Heart right ventricle (tissue), 16 donors: ENCODE data around the gene IRX5. TPM values are rescaled to one million over a fixed set of nuclear protein-coding genes. Genes with fewer than 3 reads are reported as not detected.

ENCODE experiments used
- ATAC-seq, 8 donors: fragments of 200-7000 bp; cut with Tn5 transposase; one replicate each; pipeline ENCODE4 v1.9.1; 2020; ENCODE audit warnings: mild to moderate bottlenecking in 8 of 8, moderate library complexity in 8 of 8, moderate number of reproducible peaks in 1 of 8
- DNase-seq, 2 donors: peaks; one replicate each; pipeline ENCODE4 v3.0.0-alpha.2; 2020
- H3K27ac ChIP-seq, 10 donors: fragments of 200-600 bp; sonication (generic) in 2 of 10; one replicate each; pipeline versions ENCODE4 v1.5.0 to v1.8.0; 2020 to 2022; ENCODE audit warnings: mild to moderate bottlenecking in 3 of 10
- H3K27me3 ChIP-seq, 7 donors: fragments of 200-600 bp; one replicate each; pipeline ENCODE4 v1.8.0; 2021 to 2022; ENCODE audit warnings: mild to moderate bottlenecking in 2 of 7
- H3K36me3 ChIP-seq, 9 donors: fragments of 200-600 bp; sonication (generic) in 1 of 9; one replicate each; pipeline versions ENCODE4 v1.5.0 to v1.8.0; 2020 to 2022; ENCODE audit warnings: mild to moderate bottlenecking in 2 of 9
- H3K4me1 ChIP-seq, 9 donors: fragments of 200-600 bp; sonication (generic) in 1 of 9; one replicate each; pipeline versions ENCODE4 v1.5.0 to v1.8.0; 2020 to 2022; ENCODE audit warnings: mild to moderate bottlenecking in 4 of 9
- H3K4me3 ChIP-seq, 10 donors: fragments of 200-600 bp; sonication (generic) in 2 of 10; one replicate each; pipeline versions ENCODE4 v1.5.0 to v1.8.0; 2020 to 2022; ENCODE audit warnings: mild to moderate bottlenecking in 7 of 10, moderate library complexity in 2 of 10
- H3K9me3 ChIP-seq, 11 donors: fragments of 200-600 bp in 10 of 11; sonication (generic) in 2 of 11; one replicate each; pipeline versions ENCODE4 v1.5.0 to v1.8.0; 2013 to 2022; ENCODE audit warnings: mild to moderate bottlenecking in 2 of 11, control low read depth in 1 of 11, moderate library complexity in 1 of 11
- CTCF ChIP-seq, 9 donors: fragments of 200-600 bp; sonication (generic) in 2 of 9; IDR thresholded peaks; one replicate each; pipeline versions ENCODE4 v1.5.0 to v1.8.0; 2021 to 2022; ENCODE audit warnings: antibody characterized with exemption in 9 of 9, mild to moderate bottlenecking in 5 of 9, moderate library complexity in 1 of 9
- WGBS, 2 donors: extraction: QIAGEN DNeasy Blood & Tissue Kit; methylation state at CpG; one replicate each; pipeline ENCODE4 v1.1.7; 2013; ENCODE audit warnings: inconsistent platforms in 1 of 2; 5-methylcytosine and 5-hydroxymethylcytosine counted together
- intact Hi-C, 10 donors: fragments of 100-400 bp; cut with DNase I; formaldehyde crosslinking; loops; one replicate each; pipeline versions ENCODE4 v1.11.1 to v1.14.2; 2022
- polyA plus RNA-seq, 2 donors: library from polyadenylated mRNA; stranded (reverse); fragments of 200-250 nt; gene quantifications; one replicate each; pipeline ENCODE4 v1.2.3, GENCODE V29; 2013
- total RNA-seq, 10 donors: library from RNA; stranded (reverse); fragmentation: NEBNext Ultra II Directional in 3 of 10; extraction: Animal tissue kit (Norgen Biotek cat#: 25700) in 3 of 10; gene quantifications; one replicate each; pipeline versions ENCODE4 v1.2.1 to v1.2.4, GENCODE V29; 2021 to 2023
- donor health status: Arrhythmogenic right ventricular cardiomyopathy.
- donor health status: ischemic (EF 13 %, LVEDD 7.1; RV severe dilation, severe dysfunction).
- donor health status: healthy with polysubstance abuse.
- donor health status: DM: no; HTN: yes; CAD: no.
- donor health status: DM: no; HTN: no; CAD: no.
- donor health status: ischemic (EF 25% LVEDD 6.9; RV normal size, moderate dysfunction).
- donor health status: ischemic (EF 25% LVEDD 5.7; RV mildly dilated, moderate dysfunction).
- donor health status: healthy.
- donor health status: DM: yes; HTN: yes; CAD: no.
- donor health status: Ischemic cardiomyopathy.
- donor health status: ischemic (EF 35%, LVEDD 5.7; RV mildly dilated, moderate dysfunction).
- donor health status: nonischemic (EF 11% LVEDD 7.7; RV severe dilation, severe dysfunction).
- donor health status: DM: yes; HTN: yes; CAD: no.
- donor health status: PGD.
- donor health status: ischemic (EF 29% LVEDD 5.4; RV normal size, mild dysfunction).
- donor health status: nonischemic (EF 23%, LVEDD 6.1; RV moderate dilation, normal function).

IRX5 gene
- total and polyA plus RNA-seq, 12 donors = 3.7 to 39.8 (median 22.9) TPM

GRCh38 chr16:54934481-54935265 lies 4.0 kb downstream of the IRX5 start:
- intact Hi-C loops = loop anchor here in 9 of 10 donors (5.0 to 10.0 kb wide), 12 partner anchors 300 to 1160 kb away; partner anchors contain the start of genes IRX3 (in 4 of the 9) and IRX6 (in 3 of the 9)
- Histone ChIP-seq H3K9me3 (no peaks in the 10 kb centered on the region), H3K4me3 (peak overlapping the region; percentile 4 to 90 (median 72)), H3K4me1 (peaks cover 3 to 61% (median 53%) of the 10 kb centered on the region in 9 donors), H3K27ac (peak overlapping the region in 8 of 10 donors; percentile 19 to 96 (median 88)), H3K36me3 (peaks cover 0 to 14% (median 0%) of the 10 kb centered on the region in 9 donors), H3K27me3 (peaks cover 0 to 100% (median 77%) of the 10 kb centered on the region in 7 donors)
- peak in 4 of 9 donors; percentile 8 to 43 (median 33) for TF ChIP-seq CTCF (IDR thresholded peaks at IDR 0.05)
- whole genome bisulfite sequencing, 2 donors = 36 to 40% methylated on average over 30 of the region's 30 CpGs
- ATAC-seq = peak in 3 of 8 donors; percentile 7 to 25 (median 16)
- DNase-seq = peak in 1 of 2 donors; percentile 42

GRCh38 chr16:54935266-54935968 lies 4.8 kb downstream of the IRX5 start:
- Histone ChIP-seq H3K9me3 (no peaks in the 10 kb centered on the region), H3K4me1 (peaks cover 3 to 55% (median 46%) of the 10 kb centered on the region in 9 donors), H3K27ac (peak overlapping the region in 8 of 10 donors; percentile 1 to 96 (median 80)), H3K27me3 (peaks cover 0 to 100% (median 84%) of the 10 kb centered on the region in 7 donors), H3K4me3 (peak overlapping the region; percentile 18 to 90 (median 72)), H3K36me3 (peaks cover 0 to 14% (median 0%) of the 10 kb centered on the region in 9 donors)
- no peak for TF ChIP-seq CTCF (IDR thresholded peaks at IDR 0.05)
- intact Hi-C loops = loop anchor here in 8 of 10 donors (5.0 to 10.0 kb wide), 11 partner anchors 301 to 1161 kb away; partner anchors contain the start of genes IRX3 (in 3 of the 8) and IRX6 (in 3 of the 8)
- DNase-seq (no peak), ATAC-seq (no peak)
- 30 to 31% methylated on average over 28 of the region's 28 CpGs for WGBS, 2 donors

GRCh38 chr16:54936201-54936978 lies 5.7 kb downstream of the IRX5 start:
- TF ChIP-seq CTCF (IDR thresholded peaks at IDR 0.05) = no peak
- peaks cover 0 to 100% (median 93%) of the 10 kb centered on the region in 7 donors for H3K27me3 ChIP-seq

More at GRCh38 chr16:54936201-54936978, 5.7 kb downstream of the IRX5 start:
- peak overlapping the region; percentile 17 to 90 (median 68) for H3K4me3 ChIP-seq
- peaks cover 3 to 53% (median 44%) of the 10 kb centered on the region in 9 donors for H3K4me1 ChIP-seq
- ATAC-seq (peak in 5 of 8 donors; percentile 15 to 37 (median 30)), DNase-seq (peak; percentile 26 to 35)
- H3K9me3 ChIP-seq = no peaks in the 10 kb centered on the region
- H3K36me3 ChIP-seq = peaks cover 0 to 14% (median 0%) of the 10 kb centered on the region in 9 donors
- intact Hi-C loops = loop anchor here in 8 of 10 donors (5.0 to 10.0 kb wide), 11 partner anchors 302 to 1162 kb away; partner anchors contain the start of genes IRX3 (in 3 of the 8) and IRX6 (in 3 of the 8)
- 8 to 11% methylated on average over 56 of the region's 56 CpGs for WGBS, 2 donors
- H3K27ac ChIP-seq = peak overlapping the region; percentile 14 to 96 (median 64)
